Activated naive CD4-positive, alpha-beta T cell treated with anti-CD3 and anti-CD28 coated beads for 36 hours (primary cell): ENCODE measurements around the gene CDK5R1. TPM values are rescaled to one million over a fixed set of nuclear protein-coding genes. Genes with fewer than 3 reads are reported as not detected.

Experiments used
- CTCF ChIA-PET: fragments of 350-600 bp; sonication (Branson Sonifier 250); formaldehyde crosslinking; loops from one replicate; lab custom pipeline; 2021; ENCODE audit warnings: antibody characterized with exemption; lab: Charles Lee
- DNase-seq: peaks from one replicate; pipeline ENCODE4 v3.0.0-alpha.2; 2020
- H3K27ac Mint-ChIP-seq: one replicate; pipeline ENCODE4 v1.8.0; 2021; ENCODE audit warnings: mild to moderate bottlenecking, mixed read lengths
- H3K27me3 Mint-ChIP-seq: one replicate; pipeline ENCODE4 v1.8.0; 2021; ENCODE audit warnings: low read depth, mixed read lengths
- H3K36me3 Mint-ChIP-seq: one replicate; pipeline ENCODE4 v1.8.0; 2021; ENCODE audit warnings: low read depth, mixed read lengths
- H3K4me1 Mint-ChIP-seq: one replicate; pipeline ENCODE4 v1.8.0; 2021; ENCODE audit warnings: low read depth, mixed read lengths
- H3K4me3 Mint-ChIP-seq: one replicate; pipeline ENCODE4 v1.8.0; 2021; ENCODE audit warnings: mild to moderate bottlenecking, moderate library complexity, mixed read lengths
- H3K9me3 Mint-ChIP-seq: one replicate; pipeline ENCODE4 v1.8.0; 2021; ENCODE audit warnings: mixed read lengths
- intact Hi-C: fragments of 100-400 bp; cut with micrococcal nuclease; formaldehyde crosslinking; loops from one replicate; pipeline ENCODE4 v1.15.1; 2023
- total RNA-seq, 2 experiments: library from RNA; stranded (reverse); gene quantifications; one replicate each; pipeline ENCODE4 v1.2.3, GENCODE V29; 2021

Gene CDK5R1
- total RNA-seq, 2 experiments from 2014 or later = 50.6 to 52.1 TPM

- CTCF ChIA-PET = interaction anchor here (0.7 to 5.2 kb wide), 2 partner anchors 9 to 11 kb away, joined by 3 to 45 read pairs; no protein-coding TSS in a partner anchor
- H3K27me3 Mint-ChIP-seq = no peaks in the 10 kb centered on the region
- H3K27ac Mint-ChIP-seq = no peak overlapping the region
- intact Hi-C loops = no loop called here
- peaks cover 59% of the 10 kb centered on the region for H3K36me3 Mint-ChIP-seq
- no peak overlapping the region for H3K4me3 Mint-ChIP-seq
- DNase-seq = no peak
- H3K9me3 Mint-ChIP-seq = no peaks in the 10 kb centered on the region
- H3K4me1 Mint-ChIP-seq = peaks cover 9% of the 10 kb centered on the region
Measured at GRCh38 chr17:32471652-32472051, 15.1 kb upstream of the CDK5R1 start.

GRCh38 chr17:32475258-32475657 is 11.5 kb upstream of the CDK5R1 start:
- H3K27ac Mint-ChIP-seq = no peak overlapping the region
- no peak overlapping the region for H3K4me3 Mint-ChIP-seq
- H3K4me1 Mint-ChIP-seq = peaks cover 7% of the 10 kb centered on the region
- peaks cover 56% of the 10 kb centered on the region for H3K36me3 Mint-ChIP-seq
- CTCF ChIA-PET = interaction anchor here (0.6 to 1.6 kb wide), 2 partner anchors 13 to 226 kb away, joined by 3 to 6 read pairs; no protein-coding TSS in a partner anchor
- no peaks in the 10 kb centered on the region for H3K9me3 Mint-ChIP-seq
- no peaks in the 10 kb centered on the region for H3K27me3 Mint-ChIP-seq
- no peak for DNase-seq
- intact Hi-C loops = no loop called here

- CTCF ChIA-PET = no interaction called here
- Mint-ChIP-seq H3K27me3 (no peaks in the 10 kb centered on the region), H3K27ac (peak overlapping the region; percentile 48), H3K36me3 (peaks cover 51% of the 10 kb centered on the region), H3K4me1 (peaks cover 7% of the 10 kb centered on the region), H3K9me3 (no peaks in the 10 kb centered on the region), H3K4me3 (no peak overlapping the region)
- no peak for DNase-seq
- intact Hi-C loops = no loop called here
Measured at GRCh38 chr17:32477220-32477619, 9.6 kb upstream of the CDK5R1 start.

GRCh38 chr17:32479074-32479617 is 7.6 kb upstream of the CDK5R1 start:
- H3K4me1 Mint-ChIP-seq = peaks cover 14% of the 10 kb centered on the region
- H3K9me3 Mint-ChIP-seq = no peaks in the 10 kb centered on the region
- peaks cover 44% of the 10 kb centered on the region for H3K36me3 Mint-ChIP-seq
- H3K27me3 Mint-ChIP-seq = no peaks in the 10 kb centered on the region
- no peak for DNase-seq
- H3K27ac Mint-ChIP-seq = peak overlapping the region; percentile 57
- intact Hi-C loops = no loop called here
- no peak overlapping the region for H3K4me3 Mint-ChIP-seq
- CTCF ChIA-PET = interaction anchor here (0.8 to 1.4 kb wide), 4 partner anchors 11 to 275 kb away, joined by 3 to 6 read pairs (median 5); no protein-coding TSS in a partner anchor

- peak overlapping the region; percentile 87 for H3K27ac Mint-ChIP-seq
- H3K27me3 Mint-ChIP-seq = no peaks in the 10 kb centered on the region
- H3K4me3 Mint-ChIP-seq = no peak overlapping the region
- intact Hi-C loops = loop anchor here (5.0 kb wide), 1 partner anchor 291 kb away; no protein-coding TSS in a partner anchor
- H3K36me3 Mint-ChIP-seq = peaks cover 31% of the 10 kb centered on the region
- no peak for DNase-seq
- peaks cover 16% of the 10 kb centered on the region for H3K4me1 Mint-ChIP-seq
- CTCF ChIA-PET = interaction anchor here (0.7 to 5.2 kb wide), 4 partner anchors 11 to 178 kb away, joined by 3 to 48 read pairs (median 6); no protein-coding TSS in a partner anchor
- no peaks in the 10 kb centered on the region for H3K9me3 Mint-ChIP-seq
Measured at GRCh38 chr17:32481193-32481592, 5.6 kb upstream of the CDK5R1 start.

- CTCF ChIA-PET = interaction anchor here (0.5 to 5.2 kb wide), 12 partner anchors 15 to 274 kb away, joined by 3 to 48 read pairs (median 4); partner anchors contain the start of gene PSMD11
- Mint-ChIP-seq H3K36me3 (peaks cover 24% of the 10 kb centered on the region), H3K27me3 (no peaks in the 10 kb centered on the region), H3K9me3 (no peaks in the 10 kb centered on the region), H3K4me3 (no peak overlapping the region), H3K27ac (peak overlapping the region; percentile 87), H3K4me1 (peaks cover 19% of the 10 kb centered on the region)
- DNase-seq = no peak
- intact Hi-C loops = loop anchor here (1.0 to 5.0 kb wide), 6 partner anchors 20 to 394 kb away; partner anchors contain the start of gene MYO1D
Measured at GRCh38 chr17:32482568-32483320, 4.0 kb upstream of the CDK5R1 start.

- Mint-ChIP-seq H3K27ac (peak overlapping the region; percentile 80), H3K4me1 (peaks cover 24% of the 10 kb centered on the region), H3K27me3 (no peaks in the 10 kb centered on the region), H3K36me3 (peaks cover 31% of the 10 kb centered on the region), H3K9me3 (no peaks in the 10 kb centered on the region), H3K4me3 (no peak overlapping the region)
- peak; percentile 61 for DNase-seq
- CTCF ChIA-PET = interaction anchor here (0.5 to 5.2 kb wide), 29 partner anchors 11 to 445 kb away, joined by 3 to 48 read pairs (median 4); partner anchors contain the start of genes MYO1D and PSMD11
- intact Hi-C loops = loop anchor here (1.0 to 5.0 kb wide), 6 partner anchors 21 to 393 kb away; partner anchors contain the start of gene MYO1D
Measured at GRCh38 chr17:32483451-32484019, 3.3 kb upstream of the CDK5R1 start.

- no peak for DNase-seq
- CTCF ChIA-PET = interaction anchor here (0.5 to 5.2 kb wide), 29 partner anchors 11 to 445 kb away, joined by 3 to 48 read pairs (median 4); partner anchors contain the start of genes MYO1D and PSMD11
- intact Hi-C loops = loop anchor here (5.0 kb wide), 1 partner anchor 288 kb away; no protein-coding TSS in a partner anchor
- peaks cover 33% of the 10 kb centered on the region for H3K36me3 Mint-ChIP-seq
- peaks cover 29% of the 10 kb centered on the region for H3K4me1 Mint-ChIP-seq
- peak overlapping the region; percentile 80 for H3K27ac Mint-ChIP-seq
- H3K27me3 Mint-ChIP-seq = no peaks in the 10 kb centered on the region
- H3K4me3 Mint-ChIP-seq = no peak overlapping the region
- no peaks in the 10 kb centered on the region for H3K9me3 Mint-ChIP-seq
Measured at GRCh38 chr17:32484041-32484461, 2.7 kb upstream of the CDK5R1 start.

GRCh38 chr17:32484628-32485027 is 2.2 kb upstream of the CDK5R1 start:
- DNase-seq = no peak
- CTCF ChIA-PET = interaction anchor here (0.8 to 5.2 kb wide), 20 partner anchors 16 to 392 kb away, joined by 3 to 48 read pairs (median 4); partner anchors contain the start of genes MYO1D and PSMD11
- Mint-ChIP-seq H3K4me3 (no peak overlapping the region), H3K9me3 (no peaks in the 10 kb centered on the region), H3K27me3 (no peaks in the 10 kb centered on the region), H3K4me1 (peaks cover 35% of the 10 kb centered on the region), H3K36me3 (peaks cover 34% of the 10 kb centered on the region), H3K27ac (peak overlapping the region; percentile 66)
- intact Hi-C loops = loop anchor here (5.0 kb wide), 1 partner anchor 288 kb away; no protein-coding TSS in a partner anchor

GRCh38 chr17:32485261-32486110 is 1.3 kb upstream of the CDK5R1 start:
- Mint-ChIP-seq H3K4me1 (peaks cover 41% of the 10 kb centered on the region), H3K36me3 (peaks cover 37% of the 10 kb centered on the region), H3K4me3 (peak overlapping the region; percentile 45), H3K27me3 (no peaks in the 10 kb centered on the region), H3K9me3 (no peaks in the 10 kb centered on the region), H3K27ac (no peak overlapping the region)
- intact Hi-C loops = no loop called here
- no peak for DNase-seq
- CTCF ChIA-PET = interaction anchor here (0.9 to 5.2 kb wide), 7 partner anchors 22 to 174 kb away, joined by 3 to 48 read pairs (median 9); partner anchors contain the start of gene PSMD11

- peak; percentile 70 for DNase-seq
Measured at GRCh38 chr17:32486111-32486700, 587 bp upstream of the CDK5R1 start.

More at GRCh38 chr17:32486111-32486700, 587 bp upstream of the CDK5R1 start:
- Mint-ChIP-seq H3K4me1 (peaks cover 47% of the 10 kb centered on the region), H3K36me3 (peaks cover 38% of the 10 kb centered on the region), H3K27ac (no peak overlapping the region), H3K27me3 (no peaks in the 10 kb centered on the region), H3K9me3 (no peaks in the 10 kb centered on the region), H3K4me3 (peak overlapping the region; percentile 45)
- CTCF ChIA-PET = interaction anchor here (1.0 to 5.2 kb wide), 5 partner anchors 23 to 52 kb away, joined by 3 to 48 read pairs (median 15); partner anchors contain the start of gene PSMD11
- intact Hi-C loops = no loop called here
